Kidney tubule cell (primary cell): ENCODE data around the gene CCDC148.
A peak's percentile ranks its signal among the peaks of the same experiment; 100 is the strongest.

ENCODE experiments used
- DNase-seq: peaks from one replicate; pipeline ENCODE4 v3.0.0-alpha.2; 2018; ENCODE audit warnings: low spot score

The CCDC148 gene

GRCh38 chr2:158212301-158212700 lies 244.3 kb downstream of the CCDC148 start:
- DNase-seq = no peak

- DNase-seq = peak; percentile 75
Observed at GRCh38 chr2:158211502-158211901, 245.1 kb downstream of the CCDC148 start.

GRCh38 chr2:158207354-158207753 lies 249.2 kb downstream of the CCDC148 start:
- no peak for DNase-seq

GRCh38 chr2:158205215-158205614 lies 251.3 kb downstream of the CCDC148 start:
- DNase-seq = no peak

- peak; percentile 50 for DNase-seq
Observed at GRCh38 chr2:158204741-158205165, 251.8 kb downstream of the CCDC148 start.

- peak; percentile 32 for DNase-seq
Observed at GRCh38 chr2:158202161-158202815, 254.3 kb downstream of the CCDC148 start.

- no peak for DNase-seq
Observed at GRCh38 chr2:158199928-158200650, 256.5 kb downstream of the CCDC148 start.

- DNase-seq = peak; percentile 64
Observed at GRCh38 chr2:158197940-158198339, 258.6 kb downstream of the CCDC148 start.

GRCh38 chr2:158194229-158194628 lies 262.3 kb downstream of the CCDC148 start:
- no peak for DNase-seq

GRCh38 chr2:158192515-158193443 lies 263.8 kb downstream of the CCDC148 start:
- DNase-seq = no peak

- peak; percentile 83 for DNase-seq
Observed at GRCh38 chr2:158191076-158191895, 265.3 kb downstream of the CCDC148 start.

- peak; percentile 47 for DNase-seq
Observed at GRCh38 chr2:158189526-158189925, 267.0 kb downstream of the CCDC148 start.

GRCh38 chr2:158187908-158188307 lies 268.6 kb downstream of the CCDC148 start:
- no peak for DNase-seq

GRCh38 chr2:158184556-158185343 lies 271.8 kb downstream of the CCDC148 start:
- DNase-seq = peak; percentile 84

GRCh38 chr2:158184001-158184400 lies 272.6 kb downstream of the CCDC148 start:
- peak; percentile 18 for DNase-seq

- DNase-seq = peak; percentile 33
Observed at GRCh38 chr2:158182676-158183295, 273.8 kb downstream of the CCDC148 start.

- DNase-seq = peak; percentile 83
Observed at GRCh38 chr2:158181171-158181570, 275.4 kb downstream of the CCDC148 start.

- DNase-seq = peak; percentile 23
Observed at GRCh38 chr2:158179660-158180059, 276.9 kb downstream of the CCDC148 start.

- DNase-seq = no peak
Observed at GRCh38 chr2:158178646-158179045, 277.9 kb downstream of the CCDC148 start.

GRCh38 chr2:158174956-158175355 lies 281.6 kb downstream of the CCDC148 start:
- no peak for DNase-seq
